Mucosa of descending colon (tissue), 3 donors: Measurements from ENCODE around the gene KCNK10. TPM values are rescaled to one million over a fixed set of nuclear protein-coding genes. Genes with fewer than 3 reads are reported as not detected.

Source experiments
- ATAC-seq: fragments of 200-7000 bp; cut with Tn5 transposase; one replicate; pipeline ENCODE4 v1.9.1; 2020; ENCODE audit warnings: mild to moderate bottlenecking, moderate library complexity
- DNase-seq, 3 donors: peaks; one replicate each; pipeline ENCODE4 v3.0.0-alpha.2; 2020
- H3K36me3 ChIP-seq: fragments of 200-600 bp; one replicate; pipeline ENCODE4 v1.8.0; 2021; ENCODE audit warnings: low read depth, mild to moderate bottlenecking
- H3K4me1 ChIP-seq: fragments of 200-600 bp; one replicate; pipeline ENCODE4 v1.8.0; 2021; ENCODE audit warnings: low read depth, mild to moderate bottlenecking
- H3K4me3 ChIP-seq: fragments of 200-600 bp; one replicate; pipeline ENCODE4 v1.8.0; 2021; ENCODE audit warnings: mild to moderate bottlenecking
- H3K9me3 ChIP-seq: fragments of 200-600 bp; one replicate; pipeline ENCODE4 v1.8.0; 2021; ENCODE audit warnings: mild to moderate bottlenecking
- intact Hi-C, 2 donors: fragments of 100-400 bp; cut with DNase I in 1 of 2; cut with micrococcal nuclease in 1 of 2; formaldehyde crosslinking; loops; one replicate each; pipeline versions ENCODE4 v1.11.0 to v1.11.1; 2022; cut with DNase I, micrococcal nuclease
- total RNA-seq, 3 donors: library from RNA; stranded (reverse); fragmentation: NEBNext Ultra II Directional in 2 of 3; extraction: Animal tissue kit (Norgen Biotek cat#: 25700) in 2 of 3; gene quantifications; one replicate each; pipeline versions ENCODE4 v1.2.1 to v1.2.4, GENCODE V29; 2021 to 2023
- TF ChIP-seq, protein P1 (sequence below): fragments of 200-600 bp; IDR thresholded peaks from one replicate; pipeline ENCODE4 v1.8.0; 2022; ENCODE audit warnings: antibody characterized with exemption, mild to moderate bottlenecking
- donor health status: DM: no; HTN: no; CAD: no; lungs with moderate emphysema.
- donor health status: DM: no; HTN: no; CAD: no.
- donor health status: DM: no; HTN: yes; CAD: no.

The KCNK10 gene
- total RNA-seq, 3 donors from 2014 or later, result 1.7 to 2.1 (median 2.0) TPM

DNA sequence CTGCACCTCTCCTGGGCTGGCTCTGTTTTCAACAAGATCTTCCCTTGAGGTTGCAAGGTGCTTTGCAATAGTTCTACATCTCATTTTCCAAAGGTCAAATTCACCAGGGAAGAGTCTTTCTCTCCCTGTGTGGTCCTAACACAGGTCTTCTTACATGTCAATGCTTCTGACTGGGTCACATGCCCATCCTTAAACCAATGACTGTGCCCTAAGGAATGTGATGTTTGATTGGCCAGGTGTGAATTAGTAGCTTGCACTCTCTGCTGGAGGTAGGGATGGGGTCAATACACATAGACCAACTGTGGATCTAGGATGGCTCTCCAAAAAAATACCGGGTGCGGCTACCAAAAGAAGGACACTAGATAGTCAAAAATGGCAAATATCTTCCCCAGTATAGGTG is 19.9 kb upstream of the KCNK10 start:
- TF ChIP-seq, protein P1, sequence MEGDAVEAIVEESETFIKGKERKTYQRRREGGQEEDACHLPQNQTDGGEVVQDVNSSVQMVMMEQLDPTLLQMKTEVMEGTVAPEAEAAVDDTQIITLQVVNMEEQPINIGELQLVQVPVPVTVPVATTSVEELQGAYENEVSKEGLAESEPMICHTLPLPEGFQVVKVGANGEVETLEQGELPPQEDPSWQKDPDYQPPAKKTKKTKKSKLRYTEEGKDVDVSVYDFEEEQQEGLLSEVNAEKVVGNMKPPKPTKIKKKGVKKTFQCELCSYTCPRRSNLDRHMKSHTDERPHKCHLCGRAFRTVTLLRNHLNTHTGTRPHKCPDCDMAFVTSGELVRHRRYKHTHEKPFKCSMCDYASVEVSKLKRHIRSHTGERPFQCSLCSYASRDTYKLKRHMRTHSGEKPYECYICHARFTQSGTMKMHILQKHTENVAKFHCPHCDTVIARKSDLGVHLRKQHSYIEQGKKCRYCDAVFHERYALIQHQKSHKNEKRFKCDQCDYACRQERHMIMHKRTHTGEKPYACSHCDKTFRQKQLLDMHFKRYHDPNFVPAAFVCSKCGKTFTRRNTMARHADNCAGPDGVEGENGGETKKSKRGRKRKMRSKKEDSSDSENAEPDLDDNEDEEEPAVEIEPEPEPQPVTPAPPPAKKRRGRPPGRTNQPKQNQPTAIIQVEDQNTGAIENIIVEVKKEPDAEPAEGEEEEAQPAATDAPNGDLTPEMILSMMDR, result no peak
- DNase-seq, result no peak
- intact Hi-C loops, result no loop called here
- ATAC-seq, result no peak
- Histone ChIP-seq H3K36me3 (no peaks in the 10 kb centered on the region), H3K4me1 (no peaks in the 10 kb centered on the region), H3K9me3 (no peaks in the 10 kb centered on the region), H3K4me3 (no peak overlapping the region)

DNA sequence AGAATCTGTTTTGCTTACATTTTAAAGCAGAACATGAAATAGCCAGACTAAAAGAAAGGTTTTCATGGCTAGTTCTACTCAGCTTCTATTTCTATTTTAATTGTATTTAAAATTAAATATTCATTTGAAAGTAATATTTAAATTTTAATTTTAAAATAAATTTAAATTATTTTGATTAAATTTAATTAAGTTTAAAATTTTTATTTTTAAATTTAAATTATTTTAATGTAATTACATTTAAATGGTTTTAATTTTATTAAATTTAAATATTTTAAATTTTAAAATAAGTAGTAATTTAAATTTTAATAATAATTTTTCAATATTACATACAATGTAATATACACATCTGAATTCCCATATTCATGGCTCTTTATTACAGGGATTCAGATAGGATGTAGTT is 17.3 kb upstream of the KCNK10 start:
- H3K9me3 ChIP-seq, result no peaks in the 10 kb centered on the region
- intact Hi-C loops, result no loop called here
- TF ChIP-seq, protein P1, result no peak
- no peaks in the 10 kb centered on the region for H3K4me1 ChIP-seq
- H3K36me3 ChIP-seq, result no peaks in the 10 kb centered on the region
- ATAC-seq (no peak), DNase-seq (no peak)
- H3K4me3 ChIP-seq, result no peak overlapping the region

DNA sequence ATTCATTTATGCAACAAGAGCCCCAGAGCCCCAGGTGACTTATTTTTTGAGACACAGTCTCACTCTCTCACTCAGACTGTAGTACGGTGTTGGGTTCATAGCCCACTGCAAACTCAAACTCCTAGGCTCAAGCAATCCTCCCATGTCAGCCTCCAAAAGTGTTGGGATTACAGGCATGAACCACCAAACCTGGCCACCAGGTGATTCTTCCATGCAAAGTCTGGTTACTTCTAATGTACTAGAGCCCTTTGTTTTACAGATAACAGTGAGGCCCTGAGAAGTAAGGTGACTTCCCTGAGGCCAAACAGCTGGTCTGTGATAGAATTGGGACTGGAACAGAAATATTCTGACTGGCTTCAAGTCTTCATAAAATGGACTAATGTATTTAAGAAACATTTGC is 10.0 kb upstream of the KCNK10 start:
- no peak overlapping the region for H3K4me3 ChIP-seq
- DNase-seq (no peak), ATAC-seq (no peak)
- TF ChIP-seq, protein P1, result no peak
- intact Hi-C loops, result no loop called here
- no peaks in the 10 kb centered on the region for H3K4me1 ChIP-seq
- no peaks in the 10 kb centered on the region for H3K9me3 ChIP-seq
- no peaks in the 10 kb centered on the region for H3K36me3 ChIP-seq

DNA sequence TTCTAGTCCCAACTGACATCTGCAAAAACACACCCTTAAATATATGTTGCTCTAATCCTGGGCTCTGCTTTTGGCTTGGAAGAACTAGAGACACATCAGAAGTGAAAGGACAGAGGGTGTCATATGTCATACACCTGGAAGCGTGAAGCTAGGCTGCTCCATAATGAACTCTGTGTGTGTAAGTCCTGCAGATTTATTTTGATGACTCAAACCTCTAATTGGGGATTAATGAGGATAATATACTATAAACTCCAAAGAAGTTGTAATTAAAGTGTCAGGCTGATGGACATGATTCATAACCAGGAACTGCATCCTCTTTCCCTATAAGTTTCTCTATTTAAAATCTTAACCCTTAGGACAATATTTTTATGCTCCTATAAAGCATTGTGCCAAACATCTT is 4.4 kb upstream of the KCNK10 start:
- Histone ChIP-seq H3K9me3 (no peaks in the 10 kb centered on the region), H3K4me1 (peaks cover 6% of the 10 kb centered on the region), H3K36me3 (no peaks in the 10 kb centered on the region), H3K4me3 (no peak overlapping the region)
- no peak for ATAC-seq
- intact Hi-C loops, result no loop called here
- DNase-seq, result no peak
- TF ChIP-seq, protein P1, result no peak

DNA sequence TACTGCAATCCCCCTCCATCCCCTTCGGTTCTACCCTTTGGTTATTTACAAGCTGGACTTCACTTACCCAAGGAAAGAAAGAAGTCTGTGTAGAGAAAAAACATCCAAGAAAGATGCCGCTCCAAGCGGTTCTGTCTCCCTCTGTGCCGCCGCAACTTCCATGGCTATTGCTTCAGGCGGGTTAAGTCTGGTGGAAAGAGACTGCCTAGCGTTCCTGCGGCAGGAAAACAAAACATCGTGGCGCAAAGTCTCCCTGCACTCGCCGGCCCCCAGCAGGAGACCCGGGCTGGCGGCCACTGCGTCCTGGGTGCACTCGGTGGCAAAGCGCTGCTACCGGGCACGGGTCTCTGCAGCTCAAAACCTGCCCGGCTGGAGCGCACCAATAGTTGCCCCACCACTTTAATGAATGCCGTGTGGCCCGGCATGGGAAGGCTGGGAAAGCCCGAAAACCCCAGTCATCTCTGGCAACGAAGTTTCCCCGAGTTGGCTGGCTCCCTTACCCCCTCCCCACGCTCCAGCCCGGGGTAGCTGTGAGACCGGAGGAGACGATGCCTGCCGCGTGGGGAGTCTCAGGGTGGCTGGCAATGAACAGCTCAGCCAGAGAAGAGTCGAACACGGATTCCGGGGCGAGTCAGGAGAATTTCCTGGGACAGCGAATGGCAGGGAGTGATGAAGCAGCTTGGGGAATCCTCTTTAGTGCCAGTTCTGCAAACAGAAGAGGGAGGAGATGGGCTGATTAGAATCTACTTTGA is 3.5 kb upstream of the KCNK10 start:
- no peak for DNase-seq
- Histone ChIP-seq H3K4me1 (peaks cover 6% of the 10 kb centered on the region), H3K36me3 (no peaks in the 10 kb centered on the region), H3K4me3 (no peak overlapping the region), H3K9me3 (no peaks in the 10 kb centered on the region)
- ATAC-seq, result no peak
- intact Hi-C loops, result no loop called here
- TF ChIP-seq, protein P1, result no peak
